ENCODE data around the gene MYO1B.
"Not testable (repeated sequence)": the region's sequence is repeated elsewhere in the genome, so short reads cannot be mapped to it uniquely, and the experiment has no call there.

The MYO1B gene

DNA sequence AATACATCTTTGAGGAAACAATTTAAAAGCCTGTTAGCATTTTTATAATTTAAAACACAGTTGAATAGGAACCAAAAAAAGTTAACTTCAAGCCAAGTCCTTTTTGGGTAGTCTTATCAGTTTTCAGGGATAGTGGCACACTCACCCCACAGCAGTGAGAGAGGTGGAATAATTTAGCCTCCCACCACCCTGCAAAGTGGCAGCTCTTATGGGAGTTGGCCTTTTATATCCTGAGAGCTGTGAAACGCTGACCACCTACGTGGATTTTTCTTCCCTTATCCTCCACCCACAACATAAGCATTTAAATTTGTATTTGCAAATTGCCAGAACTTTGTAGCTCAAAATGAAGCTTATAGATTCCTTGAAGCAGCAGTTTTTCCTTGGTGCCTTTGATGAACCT lies 167.1 kb downstream of the MYO1B start:
- DNase-seq = no peak

DNA sequence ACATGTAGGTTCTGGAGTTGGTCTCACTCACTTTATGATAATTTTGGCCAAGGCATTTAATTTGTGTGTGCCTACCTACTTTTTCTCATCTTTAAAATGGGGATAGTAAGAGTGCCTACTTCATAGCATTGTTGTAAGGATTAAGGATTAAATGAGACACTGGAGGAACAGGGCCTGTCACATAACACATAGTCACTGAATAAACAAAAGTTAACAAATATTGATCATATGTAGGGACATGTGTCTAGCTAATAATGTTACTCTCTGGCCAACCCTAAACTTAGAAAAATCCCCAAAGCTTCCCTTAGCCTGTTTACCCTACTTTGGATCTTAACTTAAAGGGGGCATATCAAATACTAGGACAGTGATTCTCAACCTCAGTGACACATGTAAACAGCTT lies 169.9 kb downstream of the MYO1B start:
- no peak for DNase-seq

DNA sequence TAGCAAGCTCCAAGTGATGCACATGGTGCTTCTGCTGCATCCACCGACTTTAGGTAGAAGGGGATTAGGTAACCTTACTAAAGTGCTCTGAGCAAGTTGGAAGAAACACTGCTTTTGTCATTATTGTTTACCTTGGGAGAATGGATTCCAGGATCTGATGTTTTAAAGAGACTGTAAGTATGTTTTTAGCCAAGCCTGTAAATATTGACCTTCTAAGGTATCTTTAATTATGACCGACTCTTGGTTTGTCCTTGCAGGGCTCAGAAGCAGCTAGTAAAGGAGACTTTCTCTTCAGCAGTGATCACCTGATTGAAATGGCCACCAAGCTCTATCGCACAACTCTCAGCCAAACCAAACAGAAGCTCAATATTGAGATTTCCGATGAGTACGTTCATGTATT lies 170.7 kb downstream of the MYO1B start:
- no peak for DNase-seq

DNA sequence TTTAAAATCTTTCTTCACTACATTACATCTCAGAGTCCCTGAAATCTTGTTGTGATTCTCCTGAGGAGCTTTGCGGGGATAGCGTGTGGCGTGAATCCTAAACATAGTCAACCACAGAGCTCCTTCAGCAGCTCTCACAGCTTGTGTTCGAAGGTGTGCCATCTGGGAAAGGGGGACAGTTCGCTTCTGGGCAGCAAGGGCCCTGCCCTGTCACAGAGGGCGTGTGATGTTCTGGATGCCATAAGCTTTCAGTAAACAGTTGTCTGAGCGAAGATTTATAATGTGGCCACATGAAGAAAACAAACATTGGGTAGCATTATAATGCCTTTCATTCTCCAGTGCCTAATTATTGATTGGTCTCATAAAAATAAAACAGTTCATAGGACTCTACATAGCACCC lies 172.5 kb downstream of the MYO1B start:
- peak in 1 of 3 experiments; percentile 53 for DNase-seq

DNA sequence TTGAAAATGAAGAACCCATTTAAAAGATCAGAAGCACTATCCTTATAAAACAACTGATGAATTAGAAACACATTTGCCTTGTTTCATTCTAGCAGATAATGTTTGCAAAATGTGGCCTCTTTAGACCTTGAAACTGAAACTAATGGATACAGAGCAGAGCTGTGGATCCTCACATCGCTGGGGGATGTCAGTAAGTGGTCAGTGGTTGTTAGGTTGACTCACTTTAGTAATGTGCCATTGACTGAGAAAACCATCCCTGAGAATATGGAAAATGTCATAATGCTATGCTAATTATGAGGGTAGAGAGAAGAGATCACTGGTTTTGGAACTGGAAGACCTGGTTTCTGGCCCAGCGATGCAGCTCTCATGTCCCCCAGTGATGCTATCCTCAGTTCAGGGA lies 176.7 kb downstream of the MYO1B start:
- no peak for DNase-seq

DNA sequence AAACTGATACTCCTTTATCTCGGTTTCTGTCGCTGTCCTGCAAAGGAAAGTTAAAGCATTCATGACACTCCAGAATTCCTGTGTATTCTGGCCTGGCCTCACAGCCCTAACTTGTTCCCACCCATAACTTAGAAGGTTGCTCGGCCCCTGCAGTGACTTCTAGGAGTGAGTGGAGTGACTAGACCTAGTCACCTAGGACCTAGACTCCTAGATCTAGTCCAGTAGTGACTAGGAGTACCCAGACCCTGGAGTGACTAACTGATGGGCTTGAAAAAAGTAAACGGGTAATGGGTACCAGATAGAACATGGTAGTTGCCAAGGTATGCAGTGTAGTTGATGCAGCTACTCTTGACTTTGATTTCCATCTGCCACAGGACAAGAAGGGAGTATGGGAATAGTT lies 181.8 kb downstream of the MYO1B start:
- DNase-seq = no peak

DNA sequence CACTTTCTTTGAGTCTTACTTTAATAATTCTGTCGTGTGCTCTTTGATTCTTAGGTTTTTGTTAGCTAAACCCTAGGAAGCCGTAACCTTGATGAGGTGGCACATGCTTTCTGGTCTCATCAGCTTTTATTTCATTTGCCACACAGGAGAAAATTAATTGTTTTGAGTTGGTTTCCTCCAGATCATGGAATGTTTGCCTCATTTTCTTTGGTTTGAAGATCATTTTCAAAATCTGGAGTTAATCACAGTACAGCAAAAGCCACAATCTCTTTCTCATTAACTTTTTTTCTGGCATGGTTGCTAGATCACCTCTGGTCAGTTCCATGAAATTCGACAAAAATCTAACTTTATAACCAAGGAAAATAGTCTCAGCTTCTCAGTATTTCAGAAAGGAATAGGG lies 182.9 kb downstream of the MYO1B start:
- DNase-seq = no peak

DNA sequence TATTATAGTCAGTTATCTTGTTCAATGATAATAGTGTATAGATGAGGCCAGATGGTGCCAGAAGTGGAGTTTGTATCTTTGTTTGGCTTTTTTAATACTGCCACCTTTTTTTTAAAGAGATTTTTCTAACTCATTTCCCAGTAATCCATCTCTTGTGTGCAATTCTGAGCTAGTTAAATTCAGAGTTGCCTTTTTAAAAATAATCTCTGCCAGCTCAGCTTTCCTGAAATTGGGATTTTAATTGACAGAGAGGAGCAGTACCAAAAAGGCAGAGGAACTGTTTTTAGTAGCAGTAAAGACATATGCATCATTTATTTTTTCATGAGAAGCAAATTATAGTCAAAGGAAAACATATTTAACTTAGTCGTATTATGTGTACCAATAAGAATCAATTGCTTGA lies 185.3 kb downstream of the MYO1B start:
- no peak for DNase-seq

DNA sequence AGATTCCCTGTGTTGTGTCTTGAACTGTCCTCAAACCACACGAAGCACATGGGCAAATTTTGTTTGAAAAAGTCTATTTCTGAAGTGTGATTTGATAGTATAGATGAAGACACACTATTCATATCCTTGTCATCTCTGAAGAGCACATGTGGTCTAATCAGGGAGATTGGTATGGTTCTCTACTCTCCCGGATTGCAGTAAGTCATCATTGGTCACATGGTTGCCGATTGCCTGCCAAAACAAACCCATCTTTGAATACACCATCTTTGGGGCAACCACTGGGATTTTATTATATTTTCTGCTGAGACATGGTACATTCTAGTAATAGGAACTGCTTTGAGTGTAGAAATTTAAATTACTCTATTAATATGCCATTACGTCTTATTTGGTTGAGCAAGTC lies 186.9 kb downstream of the MYO1B start:
- DNase-seq = no peak

DNA sequence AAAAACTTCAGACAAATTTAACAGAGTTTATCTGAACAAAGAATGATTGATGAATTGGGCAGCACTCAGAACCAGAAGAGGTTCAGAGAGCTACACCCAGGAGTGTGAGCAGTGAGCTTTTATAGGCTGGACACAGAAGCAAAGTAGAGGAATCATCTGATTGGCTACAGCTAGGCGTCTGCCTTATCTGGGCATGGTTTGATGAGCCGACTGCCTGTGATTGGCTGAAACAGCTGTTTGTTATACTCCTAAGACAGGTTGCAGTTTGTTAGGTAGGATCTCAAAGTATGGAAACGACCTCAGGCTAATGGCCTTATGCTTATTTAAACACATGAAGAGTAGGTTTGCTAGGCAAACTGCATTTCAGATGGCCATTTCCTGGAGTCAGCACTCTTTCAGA lies 188.9 kb downstream of the MYO1B start:
- DNase-seq = no peak

DNA sequence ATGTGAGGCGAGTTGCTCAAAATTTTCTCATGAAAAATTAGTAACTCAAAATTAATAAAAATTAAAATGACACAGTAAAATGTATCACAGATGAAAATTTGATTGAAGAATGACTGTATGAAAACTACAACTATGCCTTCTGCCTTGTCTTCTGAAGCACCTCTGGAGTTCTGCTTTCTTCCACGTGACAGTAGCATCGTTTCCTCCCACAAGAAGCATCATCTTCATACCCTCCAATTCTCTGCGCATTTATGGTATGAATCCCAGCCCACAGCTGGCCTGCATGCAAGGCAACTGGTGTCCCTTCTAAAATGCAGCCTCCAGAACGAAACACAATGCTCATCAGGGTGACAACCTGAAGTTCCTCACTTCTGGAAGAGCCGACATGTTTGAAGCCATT lies 189.9 kb downstream of the MYO1B start:
- DNase-seq = no peak

DNA sequence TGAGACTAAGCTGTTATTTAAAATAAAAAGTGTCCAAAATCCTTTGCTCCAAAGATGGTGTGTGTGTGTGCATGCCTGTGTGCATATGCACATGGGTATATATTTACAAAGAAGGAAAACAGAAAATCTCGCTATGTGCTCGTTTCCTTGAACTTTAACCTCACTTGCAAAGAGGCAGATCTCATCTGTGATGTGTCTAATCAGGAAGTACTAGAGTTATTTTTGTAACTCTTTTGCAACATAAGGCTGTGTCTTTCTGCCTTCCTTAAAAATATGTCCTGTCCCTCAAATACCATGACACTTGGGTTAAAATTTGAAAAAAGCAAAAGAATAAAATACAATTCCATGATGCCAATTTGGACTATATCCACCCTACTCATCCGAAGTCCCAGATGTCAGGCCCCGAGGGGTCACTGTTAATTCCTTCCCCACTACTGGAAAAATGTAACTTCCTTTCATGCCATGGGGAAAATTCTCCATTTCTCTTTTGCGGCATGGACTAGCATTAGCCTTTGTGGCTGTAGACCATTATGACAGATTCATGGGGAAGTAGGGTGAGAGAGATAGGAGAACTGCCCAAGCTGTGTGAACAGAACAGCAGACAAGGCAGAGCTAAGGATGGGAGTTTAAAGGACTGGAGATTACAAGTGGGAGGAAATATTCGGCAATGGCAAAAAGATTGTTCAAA lies 191.3 kb downstream of the MYO1B start:
- no peak for DNase-seq

DNA sequence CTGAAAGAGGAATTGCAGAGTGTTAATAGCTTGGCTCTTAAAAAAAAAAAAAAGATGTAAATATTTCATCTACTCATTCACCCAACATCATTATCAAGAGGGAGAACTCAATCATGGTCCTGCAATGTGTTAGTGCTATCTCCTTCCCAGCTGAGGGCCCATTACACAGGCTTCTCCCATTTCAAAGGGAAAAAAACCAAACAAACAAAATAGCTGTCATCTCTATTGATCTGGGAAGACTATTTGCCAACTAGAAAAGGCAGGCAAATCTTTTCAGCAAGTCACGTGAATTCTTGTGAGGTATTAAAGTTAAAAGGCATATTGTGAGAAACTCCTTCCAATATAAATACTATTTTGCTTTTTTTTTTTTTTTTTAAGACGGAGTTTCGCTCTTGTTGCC lies 194.3 kb downstream of the MYO1B start:
- no peak for DNase-seq

DNA sequence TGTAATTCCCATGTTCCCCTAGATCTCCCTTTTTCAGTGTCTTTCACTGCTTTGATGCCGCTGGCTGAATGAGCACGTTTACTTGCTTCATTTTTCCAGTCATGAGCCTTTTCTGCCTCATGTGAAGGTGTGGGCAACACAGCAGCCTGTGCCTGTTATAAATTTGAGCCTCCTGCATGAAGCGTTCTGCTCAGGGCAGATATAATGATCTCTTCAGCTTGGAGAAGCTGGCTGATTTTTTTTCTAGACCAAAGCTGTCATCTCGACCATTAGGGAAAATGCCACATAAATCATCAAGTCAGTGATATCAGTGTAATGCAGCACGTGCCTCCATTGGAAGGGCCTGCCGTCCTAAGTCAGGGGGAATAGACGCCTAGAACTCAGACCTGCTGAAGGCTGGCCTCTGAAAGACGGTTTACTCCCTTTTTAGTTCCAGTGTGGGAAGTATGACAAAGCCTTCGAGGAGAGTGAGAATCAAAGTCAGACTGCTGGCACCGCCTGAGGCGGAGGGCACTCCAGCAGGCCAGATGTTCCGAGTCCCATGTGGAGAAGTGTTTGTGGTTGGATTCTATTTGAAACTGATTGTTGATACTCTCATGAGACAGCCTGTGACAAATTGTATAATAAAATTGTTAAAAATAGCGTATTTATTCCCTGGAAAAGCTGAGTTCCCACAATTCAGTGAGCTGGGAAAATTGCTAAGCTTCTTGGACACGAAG lies 196.5 kb downstream of the MYO1B start:
- DNase-seq = peak; percentile 13 to 56 (median 33)

DNA sequence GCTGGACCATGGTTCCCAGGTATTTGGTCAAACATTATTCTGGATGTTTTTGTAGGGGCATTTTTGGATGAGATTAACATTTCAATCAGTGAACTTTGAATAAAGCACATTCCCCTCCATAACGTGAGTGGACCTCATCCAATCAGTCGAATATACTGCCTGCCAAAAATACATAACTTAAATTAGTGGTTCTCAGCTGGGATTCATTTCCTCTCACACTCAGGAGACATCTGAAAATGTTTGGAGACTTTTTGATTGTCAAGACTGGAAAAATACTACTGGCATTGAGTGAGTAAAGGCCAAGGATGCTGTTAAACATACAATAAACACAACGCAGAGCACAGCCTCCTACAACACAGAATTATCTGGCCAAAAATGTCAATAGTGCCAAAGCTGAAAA lies 198.2 kb downstream of the MYO1B start:
- DNase-seq = no peak

DNA sequence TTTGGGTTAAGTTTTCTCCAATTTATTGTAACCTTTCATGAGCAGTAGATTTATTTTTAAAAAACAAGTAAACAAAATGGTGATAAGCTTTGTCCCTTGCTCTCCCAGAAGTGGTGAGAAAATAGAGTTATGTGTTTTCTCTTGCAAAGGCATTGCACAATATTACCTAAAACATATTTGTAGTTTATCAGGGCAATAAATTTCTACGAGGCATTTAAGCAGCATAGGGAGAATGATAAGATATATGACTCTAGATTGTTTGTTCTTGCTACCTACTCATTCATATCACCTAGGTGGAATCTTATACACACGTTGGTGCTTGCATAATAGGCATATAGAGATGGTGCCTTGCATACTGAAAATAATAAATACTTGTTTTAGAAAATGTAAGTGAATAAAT lies 201.7 kb downstream of the MYO1B start:
- DNase-seq = no peak

DNA sequence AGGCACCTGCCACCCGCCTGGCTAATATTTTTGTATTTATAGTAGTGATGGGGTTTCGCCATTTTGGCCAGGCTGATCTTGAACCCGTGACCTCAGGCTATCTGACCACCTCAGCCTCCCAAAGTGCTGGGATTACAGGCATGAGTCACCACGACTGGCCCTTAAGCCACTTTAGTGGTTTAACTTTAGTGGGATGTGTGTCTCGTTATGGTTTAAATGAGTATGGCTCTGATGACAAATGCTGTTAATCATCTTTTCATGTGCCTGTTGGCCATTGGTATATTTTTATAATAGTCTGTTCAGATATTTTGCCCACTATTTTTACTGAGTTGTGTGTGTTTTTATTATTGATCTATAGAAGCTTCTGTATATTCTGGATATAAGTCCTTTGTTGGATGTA lies 205.9 kb downstream of the MYO1B start:
- DNase-seq = no peak

DNA sequence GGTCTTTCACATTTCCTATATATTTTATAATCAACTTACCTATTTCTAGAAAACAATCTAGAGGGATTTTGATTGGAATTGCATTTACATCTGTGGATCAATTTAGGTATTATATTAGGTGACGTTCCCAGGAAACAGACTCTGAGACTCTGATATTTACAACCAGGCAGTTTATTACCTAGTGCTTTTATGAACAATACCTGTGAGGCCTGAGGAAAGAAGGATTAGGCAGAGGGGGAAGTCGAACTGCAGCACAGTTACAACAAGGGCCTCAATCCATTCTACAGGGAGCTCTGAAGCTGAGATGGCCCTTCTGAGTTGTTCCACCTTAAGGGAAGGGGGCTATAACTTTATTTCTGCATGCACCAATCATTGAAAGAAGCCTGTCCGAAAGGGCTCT lies 206.9 kb downstream of the MYO1B start:
- DNase-seq = no peak

DNA sequence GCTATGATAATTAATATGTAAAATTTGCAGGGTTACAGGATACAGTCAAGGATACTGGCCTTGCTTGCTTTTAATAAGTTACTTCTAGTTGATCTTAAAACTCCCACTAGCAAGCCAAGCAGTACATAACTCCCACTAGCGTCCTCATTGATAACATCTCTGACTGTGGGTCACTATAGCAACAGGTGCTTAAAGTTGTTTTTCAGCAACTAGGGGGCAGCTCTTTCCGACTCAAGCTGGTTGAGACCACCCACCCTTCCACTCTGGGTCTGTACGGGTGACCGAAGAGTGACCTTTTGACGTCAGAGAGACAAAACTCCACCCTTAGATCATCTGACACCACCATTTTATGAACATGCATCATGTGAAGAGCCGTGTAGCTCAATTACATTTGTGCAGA lies 208.6 kb downstream of the MYO1B start:
- no peak for DNase-seq

DNA sequence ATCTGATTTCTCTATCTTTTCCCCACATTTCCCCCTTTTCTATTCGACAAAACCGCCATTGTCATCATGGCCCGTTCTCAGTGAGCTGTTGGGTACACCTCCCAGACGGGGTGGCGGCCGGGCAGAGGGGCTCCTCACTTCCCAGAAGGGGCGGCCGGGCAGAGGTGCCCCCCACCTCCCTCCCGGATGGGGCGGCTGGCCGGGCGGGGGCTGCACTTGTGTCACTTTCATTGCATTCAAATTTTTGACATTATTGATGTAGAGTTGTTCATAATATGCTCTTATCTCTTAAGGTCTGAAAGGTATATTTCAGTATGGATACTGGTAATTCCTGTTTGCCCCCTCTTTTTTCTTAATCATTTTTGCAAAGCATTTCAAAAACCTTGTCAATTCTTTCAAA lies 211.3 kb downstream of the MYO1B start:
- DNase-seq = not testable (repeated sequence)

DNA sequence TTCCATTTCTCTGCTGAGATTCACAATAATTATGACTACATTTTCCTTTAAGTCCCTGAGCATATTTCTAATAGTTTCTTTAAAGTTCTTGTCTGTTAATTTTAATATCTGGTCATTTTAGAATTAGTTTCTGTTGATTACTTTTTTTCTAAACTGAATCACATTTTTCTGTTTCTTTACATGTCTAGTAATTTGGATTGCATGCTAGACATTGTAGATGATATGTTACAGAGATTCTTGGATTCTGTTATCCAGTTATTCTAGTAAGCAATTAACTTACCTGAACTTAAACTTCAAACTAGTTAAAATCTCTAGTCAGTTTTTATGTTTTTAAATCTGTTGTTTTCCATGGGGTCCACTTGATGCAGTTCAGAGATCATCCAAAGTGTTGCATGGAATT lies 214.0 kb downstream of the MYO1B start:
- DNase-seq = no peak

DNA sequence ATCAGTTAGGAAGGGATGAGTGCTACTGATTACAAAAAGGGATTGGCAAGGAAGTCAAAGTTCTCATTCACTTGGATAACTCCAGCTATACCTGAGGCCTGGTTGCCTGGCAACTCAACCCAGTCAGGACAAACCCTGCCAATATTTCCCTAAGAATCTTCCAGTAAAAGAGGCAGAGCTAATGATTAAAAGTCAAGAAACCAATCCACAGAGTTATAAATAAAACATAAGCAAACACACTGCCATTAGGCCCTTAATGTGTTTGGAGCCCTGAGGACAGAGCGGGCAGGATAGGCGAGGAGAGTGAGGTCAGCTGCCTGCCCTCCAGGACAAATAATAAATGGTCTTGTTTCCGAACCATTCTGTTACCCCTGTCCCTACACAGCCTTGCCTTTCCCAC lies 217.2 kb downstream of the MYO1B start:
- peak in 1 of 3 experiments; percentile 37 for DNase-seq

DNA sequence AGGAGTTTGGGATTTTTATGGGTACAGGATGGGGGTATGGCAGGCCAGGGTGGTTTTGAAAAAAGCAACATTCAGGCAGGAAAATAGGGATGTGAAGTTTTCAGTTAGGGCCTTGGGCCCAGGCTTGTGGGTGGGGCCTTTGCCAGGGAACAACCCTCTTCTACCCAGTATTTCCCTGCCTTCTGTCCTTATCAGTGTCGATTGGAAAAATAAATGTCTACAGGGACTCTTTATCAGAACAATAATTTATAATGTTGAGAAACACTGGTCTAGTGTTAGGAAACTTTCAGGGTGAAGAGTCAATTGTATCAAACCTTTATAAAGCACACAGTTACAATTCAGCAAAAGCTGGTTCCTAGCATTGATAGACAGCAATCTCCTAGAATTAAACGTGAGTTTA lies 218.6 kb downstream of the MYO1B start:
- no peak for DNase-seq

DNA sequence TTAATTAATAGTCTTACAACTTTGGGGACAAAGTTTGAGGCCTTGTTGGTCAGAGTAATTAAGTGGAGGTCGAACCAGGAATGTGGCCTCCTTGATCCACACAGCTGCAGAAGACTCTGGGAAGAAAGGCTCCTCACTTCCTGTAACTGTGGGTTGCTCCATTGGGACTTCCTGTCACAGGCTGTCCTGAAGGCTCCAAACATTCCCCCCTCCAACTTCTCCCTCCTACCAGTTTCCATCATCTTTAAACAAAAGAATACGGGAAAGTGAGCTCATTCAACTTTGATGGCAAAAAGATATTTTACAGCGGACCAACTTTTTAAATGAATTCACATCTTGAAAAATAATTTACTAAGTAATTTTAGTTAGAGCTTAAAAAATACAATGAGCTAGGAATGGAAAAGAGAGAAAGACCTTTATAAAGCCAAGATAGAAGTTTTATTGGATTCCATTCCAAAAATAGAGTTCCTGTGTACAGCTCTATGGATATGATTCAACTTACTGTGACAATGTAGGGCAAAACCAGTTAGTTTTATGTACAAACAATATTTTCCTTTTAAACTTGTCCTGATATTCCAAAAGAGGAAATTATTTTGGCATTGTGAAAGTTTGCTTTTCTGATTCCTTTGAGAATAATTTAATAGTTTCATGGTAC lies 220.7 kb downstream of the MYO1B start:
- no peak for DNase-seq

Data from NCI-H1417 (cell line).